Fibroblast of the conjunctiva (primary cell): Measurements from ENCODE around the gene PSPH.
"Not testable (repeated sequence)": the region's sequence is repeated elsewhere in the genome, so short reads cannot be mapped to it uniquely, and the experiment has no call there.

ENCODE experiments used
- DNase-seq: peaks from one replicate; pipeline ENCODE4 v3.0.0-alpha.2; 2010; ENCODE audit warnings: low read depth

PSPH gene

DNA sequence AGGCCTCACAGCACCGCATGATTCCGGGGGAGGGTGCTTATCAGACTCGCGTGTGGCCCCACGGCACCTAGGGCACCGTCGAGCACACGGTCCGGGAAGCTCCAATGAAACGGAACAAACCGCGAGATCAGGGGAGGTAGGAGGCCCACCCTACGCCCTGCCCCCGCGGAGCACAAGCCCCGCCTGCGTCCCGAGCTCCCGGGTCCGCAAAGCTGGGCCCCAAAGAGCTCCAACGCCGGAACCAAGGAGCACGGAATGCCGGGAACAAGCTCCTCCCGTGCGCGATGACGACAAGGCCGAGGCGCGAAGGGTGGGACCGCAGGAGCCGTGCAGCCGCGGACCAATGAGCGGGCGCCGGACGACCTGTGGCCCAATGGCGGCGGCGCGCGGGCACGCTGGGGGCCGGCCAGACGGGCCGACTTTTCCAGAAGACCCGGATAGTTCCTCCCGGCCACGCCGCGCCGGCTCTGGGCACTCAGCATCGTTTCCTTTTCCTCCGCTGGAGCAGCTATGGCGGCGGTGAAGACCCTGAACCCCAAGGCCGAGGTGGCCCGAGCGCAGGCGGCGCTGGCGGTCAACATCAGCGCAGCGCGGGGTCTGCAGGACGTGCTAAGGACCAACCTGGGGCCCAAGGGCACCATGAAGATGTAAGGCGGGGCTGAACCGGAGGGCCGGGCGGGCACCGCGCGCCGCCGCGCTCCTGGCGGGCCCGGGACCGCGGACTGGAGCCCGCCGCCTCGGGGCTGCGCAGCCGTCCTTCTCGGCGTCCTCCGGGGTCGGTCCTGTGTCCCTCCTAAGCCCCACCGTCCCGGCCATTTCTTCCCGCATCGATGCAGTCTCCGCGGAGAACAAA, at the start of gene PSPH, which contains the start of gene CCT6A:
Gene PSPH, minus strand, starts transcription at position 106 of the 853 bp plus-strand sequence. CDS start 30,232 bp downstream, outside the sequence.
Gene CCT6A, plus strand, starts transcription at position 427 of the 853 bp plus-strand sequence. Its CDS starts 84 bp downstream, at position 511.
- DNase-seq = peak; percentile 97

DNA sequence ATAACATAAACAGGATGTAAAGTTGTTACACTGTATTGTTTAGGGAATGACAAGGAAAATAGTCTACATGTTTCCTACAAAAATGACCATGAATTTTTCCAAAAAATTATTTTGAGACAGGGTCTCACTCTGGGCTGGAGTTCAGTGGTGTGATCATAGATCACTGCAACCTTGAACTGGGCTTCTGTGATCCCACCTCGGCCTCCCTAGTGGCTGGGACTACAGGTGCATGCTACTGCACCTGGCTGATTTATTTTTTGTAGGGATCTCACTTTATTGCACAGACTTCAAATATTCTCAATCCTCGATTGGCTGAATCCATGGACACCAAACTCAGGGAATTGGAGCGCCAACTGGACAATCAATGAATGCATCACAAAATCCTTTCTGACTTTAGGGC, 48.4 kb upstream of the PSPH start:
- DNase-seq = no peak

DNA sequence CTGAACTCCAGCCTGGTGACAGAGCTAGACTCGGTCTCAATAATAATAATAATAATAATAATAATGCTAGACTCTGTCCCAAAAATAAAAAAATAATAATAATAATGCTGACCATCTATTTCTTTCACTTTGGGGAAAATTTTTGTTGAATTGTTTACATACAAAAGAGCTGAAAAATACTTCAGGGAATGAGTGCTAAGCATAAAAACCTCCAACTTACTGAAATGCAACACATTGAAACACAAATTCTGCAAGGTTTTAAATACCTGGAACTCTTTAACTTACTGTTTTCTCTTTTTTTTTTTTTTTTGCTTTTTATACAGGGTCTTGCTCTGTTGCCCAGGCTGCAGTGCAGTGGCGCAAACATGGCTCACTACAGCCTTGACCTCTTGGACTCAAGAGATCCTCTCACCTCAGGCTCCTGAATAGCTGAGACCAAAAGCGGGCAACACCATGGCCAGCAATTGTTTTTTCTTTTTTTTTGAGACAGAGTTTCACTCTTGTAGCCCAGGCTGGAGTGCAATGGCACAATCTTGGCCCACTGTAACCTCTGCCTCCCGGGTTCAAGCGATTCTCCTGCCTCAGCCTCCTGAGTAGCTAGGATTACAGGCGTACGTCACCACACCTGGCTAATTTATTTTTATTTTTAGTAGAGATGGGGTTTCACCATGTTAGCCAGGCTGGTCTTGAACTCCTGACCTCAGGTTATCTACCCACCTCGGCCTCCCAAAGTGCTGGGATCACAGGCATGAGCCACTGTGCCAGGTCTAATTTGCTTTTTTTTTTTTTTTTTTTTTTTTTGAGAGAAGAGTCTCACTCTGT, 47.2 kb upstream of the PSPH start:
- DNase-seq = not testable (repeated sequence)

DNA sequence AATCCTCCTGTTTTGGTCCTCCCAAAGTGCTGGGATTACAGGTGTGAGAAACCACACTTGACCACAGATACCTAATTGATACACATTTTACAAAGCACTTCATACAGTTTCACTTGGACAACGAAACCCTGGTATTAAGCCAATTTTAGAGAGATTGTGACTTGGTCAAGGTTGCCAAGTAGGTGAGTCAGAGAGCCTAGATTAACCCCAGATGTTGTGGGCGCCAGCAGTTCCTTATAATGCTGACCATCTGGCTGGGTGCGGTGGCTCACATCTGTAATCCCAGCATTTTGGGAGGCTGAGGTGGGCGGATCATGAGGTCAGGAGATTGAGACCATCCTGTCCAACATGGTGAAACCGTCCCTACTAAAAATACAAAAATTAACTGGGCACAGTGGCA, 46.5 kb upstream of the PSPH start:
- DNase-seq = peak; percentile 93

DNA sequence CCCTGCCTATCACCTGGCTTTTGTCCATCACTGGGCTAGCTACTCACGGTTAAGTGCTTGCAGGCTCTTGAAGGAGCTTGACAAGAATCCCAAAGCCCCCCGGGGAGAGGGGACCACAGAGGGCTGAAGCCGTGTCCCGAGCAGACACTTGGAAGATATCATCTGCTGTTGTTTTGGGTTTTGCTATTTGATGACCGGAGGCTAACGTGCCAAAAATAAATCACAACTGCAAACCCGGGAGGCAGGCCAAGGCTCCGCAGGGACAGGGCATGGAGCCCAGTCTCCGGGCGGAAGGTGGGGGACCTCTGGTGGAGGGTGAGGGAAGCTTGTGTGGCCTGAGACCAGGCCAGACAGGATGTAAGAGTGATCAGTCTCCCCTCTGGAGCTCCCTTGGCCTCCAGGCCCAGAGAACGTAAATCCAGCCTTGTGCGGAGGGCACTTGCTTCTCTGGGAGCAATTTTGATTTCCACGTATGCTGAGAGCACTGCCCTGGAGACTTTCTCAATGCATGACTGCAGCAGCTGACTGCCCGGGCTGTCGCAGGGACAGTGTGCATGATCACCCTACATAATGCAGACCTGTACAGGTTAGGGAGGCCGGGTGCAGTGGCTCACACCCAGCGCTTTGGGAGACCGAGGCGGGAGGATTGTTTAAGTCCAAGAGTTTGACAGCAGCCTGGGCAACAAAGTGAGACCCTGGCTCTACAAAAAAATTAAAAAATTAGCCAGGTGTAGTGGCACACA, 41.7 kb upstream of the PSPH start, which contains the start of gene PHKG1:
Gene PHKG1, minus strand, starts transcription at position 164 of the 743 bp plus-strand sequence. CDS start 4,011 bp downstream, outside the sequence.
- peak; percentile 82 for DNase-seq

DNA sequence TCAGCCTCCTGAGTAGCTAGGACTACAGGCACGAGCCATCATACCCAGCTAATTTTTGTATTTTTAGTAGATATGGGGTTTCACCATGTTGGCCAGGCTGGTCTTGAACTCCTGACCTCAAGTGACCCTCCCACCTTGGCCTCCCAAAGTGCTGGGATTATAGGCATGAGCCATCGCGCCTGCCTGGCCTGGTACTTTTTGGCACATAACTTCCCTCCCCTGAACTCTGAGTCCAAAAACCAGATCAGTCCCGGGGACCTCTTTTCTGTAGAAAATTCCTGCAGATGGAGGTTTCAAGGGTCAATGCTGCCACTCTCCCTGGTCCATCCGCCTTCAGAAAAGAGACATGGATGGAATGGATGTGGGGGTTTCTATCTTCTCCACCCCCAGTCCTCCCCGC, 41.1 kb upstream of the PSPH start:
- DNase-seq = not testable (repeated sequence)

DNA sequence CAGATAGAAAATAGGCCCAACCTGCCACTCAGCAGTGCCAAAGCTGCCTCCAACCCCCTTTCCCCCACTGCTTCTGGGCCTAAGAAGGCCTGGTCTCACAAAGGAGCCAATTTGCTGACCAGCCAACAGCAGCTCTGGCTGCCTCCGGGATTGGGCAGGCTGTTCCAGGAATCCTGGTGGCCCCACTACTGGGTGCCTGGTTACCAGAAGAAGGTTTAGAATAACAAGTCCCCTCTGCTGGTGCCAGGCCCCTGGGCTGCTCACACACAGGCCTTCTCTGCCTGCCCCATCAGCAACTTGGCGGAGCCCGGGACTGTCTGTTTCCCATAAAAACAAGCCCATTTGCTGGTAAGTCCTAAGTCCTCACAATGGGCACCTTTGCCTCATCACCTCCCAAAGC, 40.3 kb upstream of the PSPH start:
- peak; percentile 63 for DNase-seq

DNA sequence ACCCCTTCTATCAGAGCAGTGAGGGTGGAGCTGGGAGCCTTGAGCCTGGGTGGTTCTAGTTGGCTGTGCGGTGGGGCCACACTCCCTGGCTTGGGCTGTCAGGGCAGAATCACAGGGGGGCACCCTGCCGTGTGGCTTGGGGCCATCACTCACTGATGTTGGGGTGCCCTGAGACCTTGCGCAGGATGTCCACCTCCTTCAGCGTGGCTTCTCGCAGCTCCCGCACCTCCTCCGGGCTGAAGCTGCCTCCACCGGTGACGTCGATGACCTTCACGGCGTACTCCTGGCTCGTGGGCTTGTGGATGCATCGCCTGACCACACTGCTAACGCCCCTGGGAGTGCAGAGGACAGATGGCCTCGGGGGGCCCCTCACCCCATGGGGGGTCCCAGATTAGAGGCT, 36.2 kb upstream of the PSPH start:
- DNase-seq = no peak

DNA sequence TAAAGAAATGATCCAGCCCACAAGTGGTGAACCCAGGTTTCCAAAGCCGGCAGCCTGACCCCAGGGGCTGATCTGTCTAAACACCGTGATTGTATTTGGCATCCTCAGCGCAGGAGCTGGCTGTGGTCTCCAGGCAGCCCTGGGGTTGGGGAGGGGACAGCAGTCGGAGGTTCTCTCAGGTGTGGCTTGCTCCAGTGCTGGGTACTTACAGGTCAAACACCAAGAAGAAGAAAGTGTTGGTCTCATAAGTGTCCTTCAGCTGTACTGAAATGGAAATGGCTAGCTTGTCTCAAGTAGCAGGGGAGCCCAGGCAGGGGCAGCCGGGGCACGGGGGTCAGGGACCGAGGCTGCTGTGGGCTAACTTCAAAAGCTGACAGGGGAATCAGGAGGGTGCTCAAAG, 35.5 kb upstream of the PSPH start:
- no peak for DNase-seq

DNA sequence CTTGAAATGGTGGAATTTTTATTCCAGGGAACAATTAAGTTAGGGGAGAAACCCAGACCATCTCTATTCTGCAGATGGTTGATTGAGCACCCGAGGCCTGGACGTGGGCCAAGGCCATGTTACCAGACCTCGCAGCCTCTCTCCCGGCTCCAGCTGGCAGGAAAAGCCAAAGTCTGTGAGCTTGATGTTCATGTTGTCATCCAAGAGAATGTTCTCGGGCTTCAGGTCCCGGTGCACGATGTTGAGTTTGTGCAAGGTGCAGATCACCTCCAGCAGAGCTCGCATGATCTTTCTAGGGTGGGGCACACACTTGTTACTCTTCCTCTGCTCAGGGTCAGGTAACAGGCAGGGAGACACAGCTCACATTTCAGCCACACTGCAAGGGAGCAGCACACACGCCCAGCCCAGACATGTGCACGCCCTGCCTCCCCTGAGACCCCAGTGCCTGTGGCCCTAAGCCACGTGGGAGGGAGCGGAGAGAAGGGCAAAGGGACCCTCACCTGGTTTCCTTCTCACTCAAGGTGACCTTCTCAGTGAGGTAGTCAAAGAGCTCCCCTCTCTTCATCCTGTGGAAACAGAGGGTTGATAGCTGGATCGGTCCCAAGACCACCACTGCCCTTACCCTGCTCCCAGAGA, 32.0 kb upstream of the PSPH start:
- no peak for DNase-seq

DNA sequence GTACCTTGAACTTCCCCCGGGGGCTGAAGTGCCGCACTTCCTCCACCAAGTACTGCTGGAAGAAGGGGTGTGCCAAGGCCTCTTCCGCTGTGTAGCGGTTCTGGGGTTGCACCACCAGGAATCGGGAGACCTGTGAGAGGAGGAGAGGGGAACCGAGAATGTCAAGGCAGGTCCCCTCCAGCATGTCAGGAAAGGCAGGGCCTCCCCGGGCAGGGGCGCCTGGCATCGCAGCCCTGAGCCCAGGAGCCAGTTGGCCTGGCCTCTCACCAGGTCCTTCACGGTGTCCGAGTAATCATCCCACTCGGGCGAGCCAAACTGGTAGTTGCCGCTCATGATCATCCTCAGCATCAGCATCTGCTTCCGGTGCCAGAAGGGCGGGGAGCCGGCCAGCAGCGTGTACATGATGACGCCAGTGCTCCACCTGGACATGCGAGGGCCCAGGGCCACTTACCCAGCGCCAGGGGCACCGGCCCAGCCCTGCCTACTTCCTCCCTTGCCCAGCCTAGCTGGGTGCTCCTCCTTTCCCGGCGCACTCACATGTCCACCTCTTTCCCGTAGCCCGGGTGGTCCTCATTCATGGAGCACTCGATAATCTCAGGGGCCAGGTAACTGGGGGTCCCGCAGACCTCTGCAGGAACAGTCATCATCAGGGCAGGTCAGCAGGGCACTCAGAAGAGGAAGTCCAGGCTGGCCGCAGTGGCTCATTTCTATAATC, 30.5 kb upstream of the PSPH start:
- no peak for DNase-seq

DNA sequence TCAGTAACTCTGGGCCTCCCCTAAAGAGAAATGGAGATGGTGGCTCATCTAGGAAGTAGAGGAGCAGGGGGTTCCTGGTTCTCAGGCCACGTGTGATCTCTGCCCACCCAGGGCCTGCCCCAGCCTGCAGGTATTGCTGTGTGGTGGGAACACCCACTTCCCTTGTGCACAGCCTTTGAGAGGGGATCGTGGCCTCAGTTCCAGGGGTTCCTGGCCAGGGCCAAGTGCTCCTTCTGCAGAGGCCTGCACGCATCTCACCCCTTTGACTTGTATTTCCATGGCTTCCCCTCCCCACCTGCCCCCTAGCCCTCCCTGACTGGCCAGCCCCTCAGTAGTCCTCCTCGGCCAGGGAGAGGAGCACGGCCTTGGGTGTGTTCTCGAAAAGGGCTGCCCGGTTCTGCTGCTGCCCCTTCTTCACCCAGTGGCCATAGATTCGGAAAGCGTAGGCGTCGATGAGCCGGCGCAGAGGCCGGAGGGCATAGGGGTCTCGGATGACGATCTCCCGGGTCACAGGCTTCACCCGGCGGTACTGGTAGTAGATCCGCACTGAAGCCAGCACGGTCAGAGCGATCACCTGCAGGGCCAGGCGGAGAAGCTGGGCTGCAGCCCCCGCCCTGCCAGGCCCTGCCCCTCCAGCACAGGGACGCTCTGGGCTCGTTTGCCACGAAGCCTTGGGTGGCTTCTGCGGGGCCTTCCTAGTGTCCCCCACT, 29.6 kb upstream of the PSPH start:
- not testable (repeated sequence) for DNase-seq

DNA sequence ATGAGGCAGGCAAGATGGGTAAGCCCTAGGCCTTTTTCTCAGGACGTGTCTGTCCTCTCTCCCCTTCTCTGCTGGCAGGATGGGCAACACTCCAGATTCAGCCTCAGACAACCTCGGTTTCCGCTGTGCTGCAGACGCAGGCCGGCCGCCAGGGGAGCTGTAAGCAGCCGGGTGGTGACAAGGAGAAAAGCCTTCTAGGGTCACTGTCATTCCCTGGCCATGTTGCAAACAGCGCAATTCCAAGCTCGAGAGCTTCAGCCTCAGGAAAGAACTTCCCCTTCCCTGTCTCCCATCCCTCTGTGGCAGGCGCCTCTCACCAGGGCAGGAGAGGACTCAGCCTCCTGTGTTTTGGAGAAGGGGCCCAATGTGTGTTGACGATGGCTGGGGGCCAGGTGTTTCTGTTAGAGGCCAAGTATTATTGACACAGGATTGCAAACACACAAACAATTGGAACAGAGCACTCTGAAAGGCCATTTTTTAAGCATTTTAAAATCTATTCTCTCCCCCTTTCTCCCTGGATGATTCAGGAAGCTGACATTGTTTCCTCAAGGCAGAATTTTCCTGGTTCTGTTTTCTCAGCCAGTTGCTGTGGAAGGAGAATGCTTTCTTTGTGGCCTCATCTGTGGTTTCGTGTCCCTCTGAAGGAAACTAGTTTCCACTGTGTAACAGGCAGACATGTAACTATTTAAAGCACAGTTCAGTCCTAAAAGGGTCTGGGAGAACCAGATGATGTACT, 28.4 kb upstream of the PSPH start:
- peak; percentile 56 for DNase-seq

DNA sequence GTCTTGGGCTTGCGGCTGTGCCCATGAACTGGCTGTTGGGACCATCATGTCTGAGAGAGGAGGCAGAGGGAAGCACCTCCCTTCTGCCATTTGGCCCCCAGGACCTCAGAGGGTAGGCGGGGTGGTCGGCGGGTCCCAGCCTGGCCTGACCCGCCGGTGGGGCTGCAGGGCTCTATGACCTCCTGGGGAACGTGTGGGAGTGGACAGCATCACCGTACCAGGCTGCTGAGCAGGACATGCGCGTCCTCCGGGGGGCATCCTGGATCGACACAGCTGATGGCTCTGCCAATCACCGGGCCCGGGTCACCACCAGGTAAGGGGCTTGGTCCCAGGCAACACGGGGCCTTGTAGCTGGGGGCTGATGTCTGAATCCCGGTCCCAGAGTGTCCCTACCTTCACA, 27.0 kb upstream of the PSPH start:
- DNase-seq = no peak

DNA sequence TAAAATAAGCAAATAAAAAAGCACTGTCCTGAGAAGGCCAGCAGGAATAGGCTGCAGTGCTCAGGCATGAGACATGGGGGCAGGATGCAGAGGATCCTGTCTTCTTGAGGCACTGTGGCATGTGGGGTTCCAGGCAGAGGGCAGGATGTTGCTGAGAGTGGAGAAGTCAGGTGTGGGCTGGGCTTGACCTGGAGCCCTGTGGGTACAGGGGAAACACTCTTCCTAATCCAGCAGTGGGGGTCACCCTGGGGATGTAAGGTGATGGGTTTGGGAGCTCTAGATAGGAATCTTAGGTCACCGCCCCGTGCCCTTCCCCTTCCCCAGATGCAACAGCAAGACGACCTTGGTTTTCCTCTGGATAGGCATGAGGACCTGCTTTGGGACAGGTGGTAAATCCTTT, 26.4 kb upstream of the PSPH start:
- DNase-seq = no peak

DNA sequence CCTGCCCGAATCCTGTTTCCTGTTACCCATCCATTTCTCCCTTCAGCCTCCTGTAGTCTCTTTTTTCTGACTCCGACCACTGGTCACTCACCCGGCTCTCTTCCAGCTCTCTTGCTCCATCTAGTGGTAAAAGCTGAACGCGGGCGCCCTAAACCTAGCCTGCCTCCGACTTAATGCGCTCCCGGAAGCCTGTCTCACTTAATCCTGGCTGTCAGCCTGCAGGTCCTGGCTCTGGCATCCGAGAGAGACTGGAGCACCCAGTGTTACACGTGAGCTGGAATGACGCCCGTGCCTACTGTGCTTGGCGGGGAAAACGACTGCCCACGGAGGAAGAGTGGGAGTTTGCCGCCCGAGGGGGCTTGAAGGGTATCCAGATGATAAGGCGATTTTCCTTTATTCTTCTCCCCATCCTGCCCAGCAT, 23.1 kb upstream of the PSPH start:
- DNase-seq = peak; percentile 62

DNA sequence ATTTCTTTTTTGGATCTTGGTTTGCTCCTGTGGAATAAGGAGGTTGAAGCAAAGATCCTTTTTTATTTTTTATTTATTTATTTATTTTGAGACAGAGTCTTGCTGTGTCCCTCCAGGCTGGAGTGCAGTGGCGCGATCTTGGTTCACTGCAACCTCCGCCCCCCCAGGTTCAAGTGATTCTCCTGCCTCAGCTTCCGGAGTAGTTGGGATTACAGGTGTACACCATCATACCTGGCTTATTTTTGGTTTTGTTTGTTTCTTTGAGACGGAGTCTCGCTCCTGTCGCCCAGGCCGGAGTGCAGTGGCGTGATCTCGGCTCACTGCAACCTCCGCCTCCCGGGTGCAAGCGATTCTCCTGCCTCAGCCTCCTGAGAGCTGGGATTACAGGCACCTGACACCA, 15.1 kb upstream of the PSPH start:
- not testable (repeated sequence) for DNase-seq

DNA sequence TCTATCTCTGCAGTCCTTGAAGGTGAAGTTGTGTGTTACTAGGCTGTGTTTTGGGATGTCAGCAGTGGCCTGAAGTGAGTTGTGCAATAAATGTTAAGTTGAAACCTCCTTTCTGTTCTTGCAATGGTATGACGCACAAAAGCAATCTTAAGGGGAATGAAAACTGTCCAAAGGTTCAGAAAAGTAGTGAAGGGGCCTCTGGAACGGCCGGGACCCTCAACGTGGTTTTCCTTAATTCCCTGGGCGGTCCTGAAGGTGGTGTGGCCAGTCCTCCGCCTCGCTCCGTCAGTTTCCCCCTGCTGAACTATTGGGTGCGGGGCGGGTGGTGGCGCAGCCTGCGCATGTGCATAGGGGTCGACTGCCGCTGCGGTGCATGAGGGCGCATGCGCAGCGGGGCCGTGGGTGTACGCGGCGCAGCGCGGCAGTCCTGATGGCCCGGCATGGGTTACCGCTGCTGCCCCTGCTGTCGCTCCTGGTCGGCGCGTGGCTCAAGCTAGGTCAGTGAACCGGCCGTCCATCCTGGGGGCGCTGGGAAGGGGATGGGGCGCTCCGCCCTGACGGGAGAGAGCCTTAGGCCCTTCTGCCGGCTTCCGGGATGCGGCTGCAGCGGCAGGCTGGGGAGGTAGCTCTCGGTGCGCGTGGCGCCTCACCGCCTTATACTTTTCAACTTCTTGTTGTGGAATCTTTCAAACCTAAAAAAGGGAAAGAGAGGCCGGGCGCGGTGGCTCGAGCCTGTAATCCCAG, 12.8 kb upstream of the PSPH start, which contains the start of gene SUMF2:
Gene SUMF2, plus strand, starts transcription at position 405 of the 744 bp plus-strand sequence. Its CDS starts 26 bp downstream, at position 431.
- DNase-seq = peak; percentile 84

DNA sequence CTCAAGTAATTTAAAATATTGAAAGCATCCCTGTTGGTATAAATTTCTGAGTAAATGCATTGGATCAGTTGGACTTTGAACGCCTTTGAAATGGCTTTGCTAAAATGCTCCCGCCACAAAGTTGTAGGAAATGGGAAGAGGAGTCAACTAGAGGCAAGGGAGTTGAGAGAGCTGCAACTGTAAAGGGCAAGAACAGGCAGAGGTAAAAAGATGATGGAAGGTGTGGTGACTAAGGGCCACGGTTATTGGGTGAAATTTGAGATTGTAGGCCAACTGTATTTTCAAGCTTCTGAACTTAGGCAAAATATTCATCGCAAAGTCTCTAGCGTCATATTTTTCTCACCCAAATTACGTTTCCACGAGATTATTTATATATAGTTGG, 12.2 kb upstream of the PSPH start:
- DNase-seq = no peak
